CD4-positive, alpha-beta T cell treated with Interleukin-12 subunit alpha and Interleukin-12 subunit beta, for 1 hour (primary cell): ENCODE measurements around the gene PKIB.

ENCODE experiments used
- DNase-seq: peaks from one replicate; pipeline ENCODE4 v3.0.0-alpha.2; 2020

Gene PKIB

GRCh38 chr6:122671251-122671650, 61.0 kb downstream of the PKIB start:
- DNase-seq, result no peak

DNA sequence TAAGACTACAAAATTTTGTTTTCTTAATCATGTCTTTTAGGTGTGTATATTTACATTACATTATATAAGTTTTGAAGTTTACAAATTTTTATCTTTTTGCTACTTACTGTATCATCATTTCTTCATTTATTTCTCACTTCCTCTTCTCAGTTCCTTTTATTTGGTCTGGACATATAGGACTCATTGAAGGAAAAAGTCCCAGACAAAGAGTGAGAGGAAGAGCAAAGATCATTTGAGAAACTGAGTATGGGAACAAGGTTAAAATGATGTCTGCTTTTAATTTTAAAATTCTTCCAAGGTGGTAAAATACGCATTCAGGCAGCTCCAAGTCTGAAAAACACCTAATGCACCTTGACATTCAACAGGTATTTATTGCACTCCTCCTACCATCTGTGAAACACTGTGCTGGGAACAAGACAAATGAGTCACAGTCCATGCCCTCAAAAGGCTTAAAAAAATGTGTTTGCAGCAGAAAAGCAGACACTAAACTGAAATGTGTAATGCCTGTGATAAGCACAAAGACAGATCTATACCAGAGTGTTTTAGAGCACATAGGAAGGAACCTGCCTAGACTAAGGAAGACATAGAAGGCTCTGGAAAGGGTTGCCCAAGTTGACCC, 63.2 kb downstream of the PKIB start:
- DNase-seq, result no peak

DNA sequence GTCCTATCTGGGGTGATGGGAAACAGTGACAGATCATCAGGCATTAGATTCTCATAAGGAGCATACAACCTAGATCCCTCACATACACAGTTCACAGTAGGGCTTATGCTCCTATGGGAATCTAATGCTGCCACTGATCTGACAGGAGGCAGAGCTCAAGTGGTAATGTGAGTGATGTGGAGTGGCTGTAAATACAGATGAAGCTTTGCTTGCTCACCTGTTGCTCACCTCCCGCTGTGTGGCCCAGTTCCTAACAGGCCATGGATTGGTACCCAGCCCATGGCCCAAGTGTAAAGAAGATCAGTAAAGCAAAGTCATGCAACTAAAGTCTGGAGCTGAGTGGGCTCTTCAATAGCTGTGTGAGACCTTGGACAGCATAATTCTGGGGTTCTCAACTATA, 65.9 kb downstream of the PKIB start:
- DNase-seq, result no peak

DNA sequence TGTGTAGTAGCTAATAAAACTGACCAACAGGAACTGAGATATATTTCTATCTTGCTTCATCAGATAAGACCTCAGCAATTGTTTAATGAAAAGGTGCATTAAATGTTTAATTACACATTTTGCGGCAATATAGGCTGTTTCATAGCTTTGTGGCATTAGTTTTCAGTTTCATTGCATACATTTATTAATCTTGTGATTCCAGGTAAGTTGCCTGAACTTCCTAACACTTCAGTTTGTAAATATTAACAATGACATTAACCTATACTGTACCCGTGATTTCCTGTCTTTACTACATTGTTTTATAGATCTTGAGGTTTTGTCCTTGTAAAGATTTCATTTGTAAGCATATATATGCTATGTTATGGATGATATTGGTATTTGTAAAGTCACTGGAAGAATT, 66.5 kb downstream of the PKIB start:
- no peak for DNase-seq

- no peak for DNase-seq
Measured at GRCh38 chr6:122677406-122677805, 67.2 kb downstream of the PKIB start.

DNA sequence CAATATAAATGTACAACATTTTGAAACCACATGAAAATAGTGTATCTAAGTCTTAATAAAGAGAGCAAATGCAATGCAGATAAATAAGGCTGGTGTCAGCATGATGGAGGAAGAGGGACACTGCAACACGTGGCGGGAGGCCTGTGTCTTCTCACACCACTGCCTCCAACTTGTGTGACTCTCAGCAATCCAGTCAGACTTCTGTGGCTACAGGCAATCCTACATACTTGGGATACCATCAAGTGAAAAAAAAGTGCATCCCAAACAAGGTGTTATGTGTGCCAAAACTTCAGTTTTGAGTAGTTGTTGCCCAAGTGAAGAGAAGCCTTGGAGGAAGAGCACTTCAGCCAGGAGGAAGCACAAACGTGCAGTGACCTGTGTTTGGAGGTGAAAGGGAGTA, 68.6 kb downstream of the PKIB start:
- no peak for DNase-seq

DNA sequence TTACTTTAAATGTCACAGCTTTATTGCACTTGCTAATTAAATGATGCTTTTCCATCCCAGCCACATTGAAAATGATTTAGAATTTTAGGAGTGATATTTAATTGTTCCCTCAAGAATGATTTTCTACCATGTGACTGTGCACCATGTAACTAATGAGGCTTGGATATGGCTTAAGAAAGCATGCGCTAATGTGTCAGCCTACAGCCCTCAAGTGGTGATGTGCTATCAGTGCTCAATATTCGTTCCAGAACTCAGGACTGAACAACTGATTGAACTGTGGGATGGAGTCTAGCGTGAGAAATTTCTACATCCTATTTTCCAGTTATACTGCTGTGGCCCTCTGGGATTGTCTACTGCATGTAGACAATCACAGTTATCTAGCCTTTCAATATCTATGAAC, 71.5 kb downstream of the PKIB start:
- no peak for DNase-seq

- DNase-seq, result no peak
Measured at GRCh38 chr6:122683989-122684651, 73.9 kb downstream of the PKIB start.

DNA sequence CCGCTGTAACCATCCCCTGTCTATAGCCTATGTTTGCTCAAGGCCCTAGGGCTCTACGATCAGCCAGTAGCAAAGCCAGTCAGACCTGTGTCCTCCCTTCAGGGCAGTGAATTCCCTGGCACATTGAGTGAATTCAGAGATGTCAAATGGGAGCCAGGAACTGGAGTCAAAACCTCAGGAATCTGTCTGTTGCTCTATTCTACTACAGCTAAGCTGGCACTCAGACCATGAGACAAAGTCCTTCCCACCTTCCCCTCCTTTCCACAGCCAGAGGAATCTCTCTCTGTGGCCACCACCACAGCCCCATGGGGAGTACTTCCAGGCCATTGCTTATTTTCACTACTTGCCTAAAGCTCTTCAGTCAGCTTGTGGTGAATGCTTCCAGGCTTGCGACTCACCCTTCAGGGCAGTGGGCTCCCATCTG, 82.0 kb downstream of the PKIB start:
- no peak for DNase-seq

DNA sequence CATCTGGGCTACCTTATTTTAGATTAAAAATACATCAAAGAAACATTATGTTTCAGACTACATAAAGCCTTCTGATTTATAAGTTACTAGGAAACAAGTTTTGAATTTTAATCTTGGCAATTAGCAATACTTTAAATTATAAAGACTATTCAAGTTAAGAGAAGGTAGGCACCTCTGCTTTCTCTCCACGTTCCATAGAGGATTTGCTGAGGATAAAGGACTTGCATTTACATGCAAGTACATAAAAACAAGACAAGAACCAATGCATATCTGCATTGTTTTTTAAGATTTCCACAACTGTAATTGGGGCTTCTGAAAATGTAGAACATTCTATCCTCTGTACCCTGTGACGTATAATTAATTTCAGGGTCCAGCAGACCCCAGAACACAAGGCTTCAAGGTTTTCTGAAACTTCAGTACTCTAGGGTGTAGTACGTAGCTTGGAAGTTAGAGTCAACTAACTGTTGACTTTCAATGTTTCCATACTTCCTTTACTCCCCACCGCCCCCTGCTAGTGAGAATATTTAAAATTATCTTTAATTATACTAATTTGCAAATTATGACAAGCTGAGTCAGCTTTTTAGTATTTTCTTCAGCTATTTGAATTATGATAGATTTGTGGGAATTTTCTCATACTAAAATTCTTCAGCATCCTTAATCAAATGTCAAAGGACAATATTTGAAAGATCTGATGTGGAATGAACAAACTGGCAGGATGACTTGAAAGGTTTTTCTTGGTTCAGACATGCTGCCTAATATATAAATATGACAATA, 82.8 kb downstream of the PKIB start:
- no peak for DNase-seq

DNA sequence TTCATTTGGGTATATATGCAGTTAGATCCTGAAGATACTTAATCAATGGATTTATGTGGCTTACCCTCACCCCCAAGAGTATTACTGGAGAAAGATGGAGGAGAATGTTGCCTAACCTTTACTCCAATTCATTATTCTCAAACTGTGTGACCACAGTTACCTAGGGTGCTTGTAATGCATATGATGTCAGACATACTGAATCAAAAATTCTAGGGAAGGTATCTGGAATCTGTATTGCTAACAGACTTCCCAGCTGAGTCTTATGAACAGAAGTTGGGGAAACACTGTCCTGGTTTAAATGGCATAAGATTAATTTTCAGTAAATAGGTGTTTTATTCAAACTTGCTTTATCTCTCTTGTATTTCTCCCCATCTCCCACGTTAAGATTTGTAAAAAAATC, 83.9 kb downstream of the PKIB start:
- no peak for DNase-seq

GRCh38 chr6:122694602-122695001, 84.4 kb downstream of the PKIB start:
- DNase-seq, result no peak

GRCh38 chr6:122695188-122695587, 85.0 kb downstream of the PKIB start:
- DNase-seq, result no peak

DNA sequence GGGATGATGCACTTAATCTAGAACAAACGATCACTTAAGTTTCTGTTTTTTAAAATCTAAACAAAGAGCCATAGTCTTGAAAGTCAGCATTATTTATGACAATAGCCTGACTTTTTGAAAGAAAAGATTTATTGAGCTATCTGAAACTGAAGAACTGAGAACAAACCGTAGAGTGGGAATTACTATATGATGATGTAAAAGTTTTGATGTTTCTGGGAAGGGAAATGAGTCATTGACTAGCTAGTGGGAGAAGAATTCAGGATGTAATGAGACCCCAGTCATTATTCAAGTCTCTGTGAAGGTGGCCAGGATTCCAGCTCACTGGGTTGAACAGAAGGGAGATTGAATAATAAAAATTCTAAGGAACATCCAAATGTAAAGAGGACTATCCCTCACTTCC, 85.9 kb downstream of the PKIB start:
- DNase-seq, result no peak

DNA sequence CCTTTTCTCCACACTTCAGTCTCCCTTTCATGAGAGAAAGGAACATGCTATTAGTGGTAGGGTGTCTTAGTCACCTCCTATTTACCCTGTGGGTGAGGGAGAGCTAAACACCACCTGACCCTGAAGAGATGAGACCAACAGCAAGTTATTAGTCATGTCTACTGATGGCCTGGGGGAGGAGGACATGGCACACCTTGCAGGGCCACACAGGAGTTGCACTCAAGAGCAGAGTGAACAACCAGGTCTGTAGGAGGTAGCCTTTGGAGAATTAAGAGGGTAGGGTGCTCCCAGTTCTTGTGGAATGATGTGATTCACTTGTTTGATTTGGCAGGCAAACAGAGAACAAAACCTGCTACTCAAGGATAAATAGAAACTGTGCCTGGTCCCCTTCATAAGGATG, 86.6 kb downstream of the PKIB start:
- DNase-seq, result no peak

GRCh38 chr6:122697458-122697857, 87.3 kb downstream of the PKIB start:
- no peak for DNase-seq

- DNase-seq, result no peak
Measured at GRCh38 chr6:122701666-122702065, 91.5 kb downstream of the PKIB start.

- DNase-seq, result no peak
Measured at GRCh38 chr6:122702841-122703240, 92.6 kb downstream of the PKIB start.

- DNase-seq, result no peak
Measured at GRCh38 chr6:122704066-122704465, 93.9 kb downstream of the PKIB start.

- DNase-seq, result no peak
Measured at GRCh38 chr6:122709922-122710512, 99.8 kb downstream of the PKIB start.

GRCh38 chr6:122710908-122711635, 100.9 kb downstream of the PKIB start:
- DNase-seq, result no peak

DNA sequence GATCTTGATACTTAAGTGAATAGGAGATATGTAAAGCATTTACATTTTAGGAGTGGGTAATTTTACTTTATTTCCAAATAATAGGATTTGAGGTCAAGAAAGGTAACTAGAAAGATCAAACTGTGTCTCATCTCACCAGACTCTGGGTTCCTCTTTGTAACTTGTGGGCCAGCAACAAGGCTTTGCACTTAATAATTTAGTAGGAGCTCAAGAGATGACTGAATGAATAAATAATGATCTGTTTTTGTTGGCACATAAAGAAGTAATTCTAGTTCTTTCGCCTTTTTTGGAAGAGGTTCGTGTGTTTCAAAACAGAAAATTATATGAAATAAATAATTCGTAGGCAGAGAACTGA, 101.9 kb downstream of the PKIB start:
- no peak for DNase-seq

DNA sequence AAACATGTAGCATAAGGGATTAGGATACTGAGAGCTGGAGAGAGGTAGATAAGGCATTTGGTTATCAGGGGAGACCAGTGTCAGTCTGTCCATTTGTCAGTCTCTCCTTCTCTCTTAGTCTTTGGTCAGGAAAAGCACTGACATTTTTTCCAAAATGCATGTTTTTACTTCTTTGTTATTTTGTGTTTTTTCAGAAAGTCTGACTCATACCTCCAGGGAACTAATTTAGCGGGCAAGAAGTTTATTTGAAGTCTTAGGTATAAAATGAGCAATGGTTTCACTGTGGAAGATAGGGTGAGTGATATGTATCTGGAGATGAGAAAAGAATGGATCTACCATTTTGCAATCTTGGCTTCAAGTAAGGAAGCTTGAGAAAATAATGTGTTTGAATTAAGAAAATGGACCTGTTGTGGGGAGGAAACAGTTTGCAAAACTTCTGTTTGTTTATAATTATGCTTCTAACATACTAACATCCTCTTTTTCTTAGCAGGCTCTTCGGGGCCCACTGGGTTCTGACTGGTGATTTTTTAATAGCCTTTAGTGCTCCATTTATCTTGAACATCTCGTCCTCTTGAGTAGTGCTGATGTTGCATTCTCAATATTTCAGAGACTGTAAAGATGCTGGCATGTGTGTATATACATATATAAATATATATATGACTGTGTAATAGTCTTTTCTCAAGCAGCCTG, 102.4 kb downstream of the PKIB start:
- DNase-seq, result no peak
